Mucosa of descending colon (tissue), 3 donors: ENCODE data around the gene CASP9. TPM values are rescaled to one million over a fixed set of nuclear protein-coding genes. Genes with fewer than 3 reads are reported as not detected.
A peak's percentile ranks its signal among the peaks of the same experiment; 100 is the strongest.
"Not testable (repeated sequence)": the region's sequence is repeated elsewhere in the genome, so short reads cannot be mapped to it uniquely, and the experiment has no call there.

ENCODE experiments used
- ATAC-seq: fragments of 200-7000 bp; cut with Tn5 transposase; one replicate; pipeline ENCODE4 v1.9.1; 2020; ENCODE audit warnings: mild to moderate bottlenecking, moderate library complexity
- DNase-seq, 3 donors: peaks; one replicate each; pipeline ENCODE4 v3.0.0-alpha.2; 2020
- H3K36me3 ChIP-seq: fragments of 200-600 bp; one replicate; pipeline ENCODE4 v1.8.0; 2021; ENCODE audit warnings: low read depth, mild to moderate bottlenecking
- H3K4me1 ChIP-seq: fragments of 200-600 bp; one replicate; pipeline ENCODE4 v1.8.0; 2021; ENCODE audit warnings: low read depth, mild to moderate bottlenecking
- H3K4me3 ChIP-seq: fragments of 200-600 bp; one replicate; pipeline ENCODE4 v1.8.0; 2021; ENCODE audit warnings: mild to moderate bottlenecking
- H3K9me3 ChIP-seq: fragments of 200-600 bp; one replicate; pipeline ENCODE4 v1.8.0; 2021; ENCODE audit warnings: mild to moderate bottlenecking
- CTCF ChIP-seq: fragments of 200-600 bp; IDR thresholded peaks from one replicate; pipeline ENCODE4 v1.8.0; 2022; ENCODE audit warnings: antibody characterized with exemption, mild to moderate bottlenecking
- intact Hi-C, 2 donors: fragments of 100-400 bp; cut with DNase I in 1 of 2; cut with micrococcal nuclease in 1 of 2; formaldehyde crosslinking; loops; one replicate each; pipeline versions ENCODE4 v1.11.0 to v1.11.1; 2022; cut with DNase I, micrococcal nuclease
- total RNA-seq, 3 donors: library from RNA; stranded (reverse); fragmentation: NEBNext Ultra II Directional in 2 of 3; extraction: Animal tissue kit (Norgen Biotek cat#: 25700) in 2 of 3; gene quantifications; one replicate each; pipeline versions ENCODE4 v1.2.1 to v1.2.4, GENCODE V29; 2021 to 2023
- donor health status: DM: no; HTN: no; CAD: no; lungs with moderate emphysema.
- donor health status: DM: no; HTN: no; CAD: no.
- donor health status: DM: no; HTN: yes; CAD: no.

The CASP9 gene
- total RNA-seq, 3 donors from 2014 or later: 14.2 to 16.0 (median 15.2) TPM

DNA sequence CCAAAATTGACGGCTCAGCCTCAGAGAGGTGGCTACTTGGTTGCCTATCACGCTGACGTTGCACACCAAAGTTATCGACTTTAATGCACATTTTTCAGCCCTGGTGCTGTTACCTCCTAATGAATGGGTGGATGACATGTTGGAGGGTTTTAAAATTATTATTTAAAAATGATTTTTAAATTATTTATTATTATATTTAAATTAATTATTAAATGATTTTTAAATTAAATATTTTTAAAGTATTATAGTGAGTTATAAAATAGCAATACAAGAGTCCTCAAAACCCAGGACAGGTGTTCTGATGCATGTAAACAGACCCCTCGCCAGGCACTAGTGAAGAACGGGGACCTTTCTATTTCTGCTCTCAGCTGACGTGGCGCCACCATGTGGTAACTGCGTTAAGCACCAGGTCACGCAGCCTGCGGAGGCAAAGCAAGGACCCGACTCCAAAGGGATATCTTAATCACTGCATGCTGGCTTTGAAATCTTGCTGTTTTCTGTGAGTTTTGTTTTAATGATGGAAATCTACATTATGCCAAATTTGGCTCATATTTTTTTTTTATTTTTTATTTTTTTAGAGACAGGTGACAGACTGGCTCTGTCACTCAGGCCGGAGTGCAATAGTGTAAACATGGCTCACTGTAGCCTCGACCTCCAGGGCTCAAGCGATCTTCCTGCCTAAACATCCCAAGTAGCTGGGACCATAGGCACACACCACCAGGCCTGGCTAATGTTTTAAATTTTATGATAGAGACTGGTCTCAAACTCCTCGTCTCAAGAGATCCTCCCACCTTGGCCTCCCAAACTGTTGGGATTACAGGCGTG is 22.6 kb downstream of the CASP9 start:
- H3K4me3 ChIP-seq: no peak overlapping the region
- peak; percentile 48 for TF ChIP-seq CTCF
- H3K4me1 ChIP-seq: no peaks in the 10 kb centered on the region
- no peaks in the 10 kb centered on the region for H3K36me3 ChIP-seq
- intact Hi-C loops: no loop called here
- DNase-seq (peak in 2 of 3 donors; percentile 77 to 82), ATAC-seq (peak; percentile 74)
- H3K9me3 ChIP-seq: peaks cover 5% of the 10 kb centered on the region

- no peaks in the 10 kb centered on the region for H3K36me3 ChIP-seq
- no peak for DNase-seq
These were observed 23.5 kb downstream of the CASP9 start for GRCh38 chr1:15500184-15501178.

DNA sequence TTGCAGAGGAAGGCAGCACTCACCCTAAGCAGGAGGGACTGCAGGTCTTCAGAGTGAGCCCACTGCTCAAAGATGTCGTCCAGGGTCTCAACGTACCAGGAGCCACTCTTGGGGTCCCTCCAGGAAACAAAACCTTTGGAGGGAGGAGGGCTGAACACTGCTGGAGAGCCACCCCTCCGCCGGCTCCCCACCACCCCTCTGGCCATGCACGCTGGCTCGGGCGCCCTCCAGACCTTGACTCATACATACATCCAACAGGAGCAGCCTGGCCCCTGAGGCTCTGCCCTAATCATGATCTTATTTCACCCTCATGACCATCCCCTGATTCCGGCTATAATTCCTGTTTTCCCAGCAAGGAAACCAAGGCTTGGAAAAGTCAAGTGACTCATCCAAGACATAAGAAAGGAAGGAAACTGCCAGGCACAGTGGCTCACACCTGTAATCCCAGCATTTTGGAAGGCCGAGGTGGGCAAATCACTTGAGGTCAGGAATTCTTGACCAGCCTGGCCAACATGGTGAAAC is 30.1 kb downstream of the CASP9 start:
- no peak for TF ChIP-seq CTCF
- intact Hi-C loops: no loop called here
- no peak overlapping the region for H3K4me3 ChIP-seq
- ATAC-seq: no peak
- DNase-seq: no peak
- H3K36me3 ChIP-seq: peaks cover 5% of the 10 kb centered on the region
- H3K4me1 ChIP-seq: no peaks in the 10 kb centered on the region
- H3K9me3 ChIP-seq: peaks cover 5% of the 10 kb centered on the region

More at GRCh38 chr1:15500184-15501178, 23.5 kb downstream of the CASP9 start:
- Histone ChIP-seq H3K4me3 (no peak overlapping the region), H3K9me3 (peaks cover 5% of the 10 kb centered on the region), H3K4me1 (no peaks in the 10 kb centered on the region)
- no peak for TF ChIP-seq CTCF
- ATAC-seq: no peak
- intact Hi-C loops: no loop called here

GRCh38 chr1:15492596-15492995 is 31.4 kb downstream of the CASP9 start:
- H3K4me1 ChIP-seq: no peaks in the 10 kb centered on the region

GRCh38 chr1:15491010-15491409 is 33.0 kb downstream of the CASP9 start:
- H3K9me3 ChIP-seq, ATAC-seq, H3K4me3 ChIP-seq, H3K36me3 ChIP-seq, H3K4me1 ChIP-seq, DNase-seq, intact Hi-C loops: not testable (repeated sequence)

More at GRCh38 chr1:15492596-15492995, 31.4 kb downstream of the CASP9 start:
- Histone ChIP-seq H3K9me3 (no peaks in the 10 kb centered on the region), H3K4me3 (no peak overlapping the region), H3K36me3 (peaks cover 5% of the 10 kb centered on the region)
- TF ChIP-seq CTCF: no peak
- DNase-seq (no peak), ATAC-seq (no peak)
- intact Hi-C loops: no loop called here
